ENCODE measurements around the gene MAML3.

The MAML3 gene

GRCh38 chr4:139845453-139846093, 308.4 kb downstream of the MAML3 start:
- Mint-ChIP-seq H3K4me3 (no peak overlapping the region), H3K27me3 (no peaks in the 10 kb centered on the region), H3K27ac (no peak overlapping the region), H3K4me1 (no peaks in the 10 kb centered on the region), H3K9me3 (no peaks in the 10 kb centered on the region)
- ATAC-seq (no peak), DNase-seq (no peak)

GRCh38 chr4:139844459-139845036, 309.4 kb downstream of the MAML3 start:
- H3K4me1 Mint-ChIP-seq: no peaks in the 10 kb centered on the region
- ATAC-seq: peak; percentile 88
- H3K27ac Mint-ChIP-seq: no peak overlapping the region
- H3K4me3 Mint-ChIP-seq: no peak overlapping the region
- H3K9me3 Mint-ChIP-seq: no peaks in the 10 kb centered on the region
- no peaks in the 10 kb centered on the region for H3K27me3 Mint-ChIP-seq
- DNase-seq: no peak

GRCh38 chr4:139844057-139844456, 309.9 kb downstream of the MAML3 start:
- H3K4me3 Mint-ChIP-seq: no peak overlapping the region
- peak; percentile 23 for ATAC-seq
- H3K27me3 Mint-ChIP-seq: no peaks in the 10 kb centered on the region
- H3K27ac Mint-ChIP-seq: no peak overlapping the region
- no peak for DNase-seq
- no peaks in the 10 kb centered on the region for H3K9me3 Mint-ChIP-seq
- no peaks in the 10 kb centered on the region for H3K4me1 Mint-ChIP-seq

- ATAC-seq: no peak
- no peak overlapping the region for H3K4me3 Mint-ChIP-seq
Observed at GRCh38 chr4:139843641-139844040, 310.3 kb downstream of the MAML3 start.

GRCh38 chr4:139841464-139842195, 312.4 kb downstream of the MAML3 start:
- no peaks in the 10 kb centered on the region for H3K4me1 Mint-ChIP-seq
- ATAC-seq: no peak
- no peak overlapping the region for H3K27ac Mint-ChIP-seq
- no peaks in the 10 kb centered on the region for H3K9me3 Mint-ChIP-seq
- no peaks in the 10 kb centered on the region for H3K27me3 Mint-ChIP-seq
- no peak for DNase-seq
- no peak overlapping the region for H3K4me3 Mint-ChIP-seq

More at GRCh38 chr4:139843641-139844040, 310.3 kb downstream of the MAML3 start:
- Mint-ChIP-seq H3K27ac (no peak overlapping the region), H3K27me3 (no peaks in the 10 kb centered on the region), H3K4me1 (no peaks in the 10 kb centered on the region), H3K9me3 (no peaks in the 10 kb centered on the region)
- DNase-seq: no peak

GRCh38 chr4:139840773-139841172, 313.2 kb downstream of the MAML3 start:
- no peak for DNase-seq
- no peak for ATAC-seq
- Mint-ChIP-seq H3K9me3 (no peaks in the 10 kb centered on the region), H3K27me3 (no peaks in the 10 kb centered on the region), H3K27ac (no peak overlapping the region), H3K4me3 (no peak overlapping the region), H3K4me1 (no peaks in the 10 kb centered on the region)

GRCh38 chr4:139839403-139840031, 314.5 kb downstream of the MAML3 start:
- Mint-ChIP-seq H3K27ac (no peak overlapping the region), H3K27me3 (no peaks in the 10 kb centered on the region), H3K4me1 (no peaks in the 10 kb centered on the region), H3K4me3 (no peak overlapping the region), H3K9me3 (no peaks in the 10 kb centered on the region)
- no peak for DNase-seq
- no peak for ATAC-seq

- DNase-seq: no peak
- Mint-ChIP-seq H3K9me3 (no peaks in the 10 kb centered on the region), H3K4me1 (no peaks in the 10 kb centered on the region), H3K27me3 (no peaks in the 10 kb centered on the region), H3K27ac (no peak overlapping the region), H3K4me3 (no peak overlapping the region)
- ATAC-seq: no peak
Observed at GRCh38 chr4:139838811-139839210, 315.2 kb downstream of the MAML3 start.

GRCh38 chr4:139834981-139835391, 319.0 kb downstream of the MAML3 start:
- Mint-ChIP-seq H3K27ac (no peak overlapping the region), H3K27me3 (no peaks in the 10 kb centered on the region), H3K4me3 (no peak overlapping the region), H3K4me1 (no peaks in the 10 kb centered on the region), H3K9me3 (no peaks in the 10 kb centered on the region)
- DNase-seq: no peak
- ATAC-seq: no peak

- DNase-seq: no peak
- Mint-ChIP-seq H3K27me3 (no peaks in the 10 kb centered on the region), H3K27ac (no peak overlapping the region), H3K9me3 (no peaks in the 10 kb centered on the region), H3K4me3 (no peak overlapping the region), H3K4me1 (no peaks in the 10 kb centered on the region)
- ATAC-seq: no peak
Observed at GRCh38 chr4:139834226-139834662, 319.7 kb downstream of the MAML3 start.

GRCh38 chr4:139833151-139833910, 320.7 kb downstream of the MAML3 start:
- Mint-ChIP-seq H3K4me3 (no peak overlapping the region), H3K27me3 (no peaks in the 10 kb centered on the region)
- DNase-seq: no peak

GRCh38 chr4:139828966-139829664, 324.9 kb downstream of the MAML3 start:
- no peak overlapping the region for H3K4me3 Mint-ChIP-seq
- no peaks in the 10 kb centered on the region for H3K27me3 Mint-ChIP-seq
- H3K4me1 Mint-ChIP-seq: no peaks in the 10 kb centered on the region
- ATAC-seq (no peak), DNase-seq (no peak)
- H3K27ac Mint-ChIP-seq: no peak overlapping the region
- H3K9me3 Mint-ChIP-seq: no peaks in the 10 kb centered on the region

More at GRCh38 chr4:139833151-139833910, 320.7 kb downstream of the MAML3 start:
- no peak for ATAC-seq
- Mint-ChIP-seq H3K27ac (no peak overlapping the region), H3K4me1 (no peaks in the 10 kb centered on the region), H3K9me3 (no peaks in the 10 kb centered on the region)

GRCh38 chr4:139826426-139826825, 327.6 kb downstream of the MAML3 start:
- H3K27me3 Mint-ChIP-seq: no peaks in the 10 kb centered on the region
- no peak overlapping the region for H3K27ac Mint-ChIP-seq
- H3K4me1 Mint-ChIP-seq: no peaks in the 10 kb centered on the region
- no peaks in the 10 kb centered on the region for H3K9me3 Mint-ChIP-seq
- H3K4me3 Mint-ChIP-seq: no peak overlapping the region
- ATAC-seq (no peak), DNase-seq (no peak)

GRCh38 chr4:139825523-139826014, 328.4 kb downstream of the MAML3 start:
- H3K4me1 Mint-ChIP-seq: no peaks in the 10 kb centered on the region
- no peaks in the 10 kb centered on the region for H3K27me3 Mint-ChIP-seq
- ATAC-seq: no peak
- H3K4me3 Mint-ChIP-seq: no peak overlapping the region
- no peaks in the 10 kb centered on the region for H3K9me3 Mint-ChIP-seq
- no peak overlapping the region for H3K27ac Mint-ChIP-seq
- no peak for DNase-seq

Data from stimulated activated naive CD8-positive, alpha-beta T cell treated with anti-CD3 and anti-CD28 coated beads, Interleukin-15, amount 100 ng/mL, for 72 hours (primary cell).